Stimulated activated CD4-positive, alpha-beta T cell treated with anti-CD3 and anti-CD28 coated beads, TNF-alpha, amount 100 ng/mL, for 24 hours (primary cell): ENCODE measurements around the gene SCFD2.
"Not testable (repeated sequence)": the region's sequence is repeated elsewhere in the genome, so short reads cannot be mapped to it uniquely, and the experiment has no call there.

Source experiments
- DNase-seq, 3 experiments: peaks; one replicate each; pipeline ENCODE4 v3.0.0-alpha.2; 2020; ENCODE audit warnings: low read depth in 3 of 3

SCFD2 gene

DNA sequence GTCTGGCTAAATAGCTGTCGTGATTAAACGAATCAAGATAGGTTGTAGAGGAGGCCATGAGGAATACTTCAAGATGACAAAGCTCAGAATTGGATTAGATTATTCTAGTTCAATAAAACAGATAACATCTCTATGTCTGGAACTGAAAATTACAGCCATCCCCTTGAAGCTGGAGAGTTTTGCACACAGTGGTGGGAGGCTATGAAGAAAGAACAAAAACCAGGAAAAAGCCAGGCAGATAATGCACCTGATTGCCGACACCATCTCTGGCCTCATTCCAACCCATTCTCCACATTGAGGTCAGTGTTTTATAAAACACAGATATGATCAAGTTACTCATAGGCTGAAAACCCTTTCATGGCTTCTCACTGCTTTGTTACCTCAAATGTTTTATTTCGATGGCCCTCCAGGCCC lies 315.5 kb downstream of the SCFD2 start:
- no peak for DNase-seq

DNA sequence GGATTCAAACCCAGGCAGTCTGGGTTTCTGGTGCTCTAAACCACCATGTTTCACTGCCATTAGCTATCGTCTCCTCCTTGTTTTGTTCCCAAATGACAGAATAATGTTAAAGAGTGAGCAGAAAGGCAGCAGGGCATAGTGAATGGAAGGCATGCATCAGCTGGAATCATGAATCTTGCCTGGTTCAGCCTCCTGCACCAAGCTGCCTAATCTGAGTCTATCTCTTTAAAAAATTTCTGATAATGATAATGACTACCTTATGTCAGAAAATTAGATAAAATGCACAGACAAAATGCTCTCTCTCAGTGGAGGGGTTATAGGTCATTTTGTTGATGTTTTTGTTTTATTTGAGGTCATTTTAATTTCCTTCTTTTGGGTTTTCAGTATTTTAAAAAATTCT lies 316.3 kb downstream of the SCFD2 start:
- DNase-seq, result no peak

DNA sequence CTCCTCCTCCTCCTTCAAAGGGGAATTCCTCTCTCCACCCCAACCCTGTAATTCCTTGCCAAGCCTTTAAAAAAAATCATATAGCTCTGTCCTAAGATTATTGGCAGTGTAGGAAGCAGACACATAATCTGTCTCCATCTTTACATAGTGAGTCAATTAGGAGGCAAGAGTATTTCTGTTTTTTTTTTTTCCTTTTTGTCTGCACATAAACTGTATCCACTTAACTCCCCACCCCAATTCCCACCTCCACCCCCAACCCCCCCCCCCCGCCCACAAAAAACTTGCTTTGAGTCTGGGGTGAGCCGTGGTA lies 321.3 kb downstream of the SCFD2 start:
- no peak for DNase-seq

DNA sequence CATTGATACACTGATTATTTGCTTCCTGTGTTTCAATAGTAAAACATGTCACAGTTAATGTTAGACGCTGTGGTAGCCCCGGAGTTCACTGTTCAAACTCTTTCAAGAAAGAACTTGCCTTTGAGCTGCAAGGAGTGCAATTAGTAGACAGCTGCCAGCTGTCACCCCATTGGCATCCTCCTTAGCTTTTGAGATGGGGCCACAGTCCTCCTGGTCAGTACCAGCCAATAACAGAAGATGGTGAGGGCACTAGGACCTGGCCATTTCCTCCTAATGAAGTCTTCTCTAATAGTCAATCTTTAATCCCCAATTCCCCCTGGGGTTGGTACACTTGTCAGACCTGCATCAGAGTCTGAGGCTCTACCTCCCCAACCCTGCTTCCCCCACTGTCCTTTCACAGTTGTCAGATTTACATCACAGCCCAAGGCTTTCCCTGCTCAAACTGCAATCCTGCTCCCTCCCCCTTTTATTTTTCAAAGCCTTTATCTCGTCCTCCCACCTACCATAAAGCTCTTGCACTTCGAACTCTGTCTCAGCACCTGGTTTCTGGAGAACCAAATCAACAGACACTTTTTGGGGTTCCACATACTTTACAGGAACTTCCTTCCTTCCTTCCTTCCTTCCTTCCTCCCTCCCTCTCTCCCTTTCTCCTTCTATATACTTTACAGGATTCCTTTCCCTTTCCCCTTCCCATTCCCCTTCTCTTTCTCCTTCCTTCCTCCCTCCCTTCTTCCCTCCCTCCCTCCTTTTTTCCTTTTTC lies 321.8 kb downstream of the SCFD2 start:
- no peak for DNase-seq

DNA sequence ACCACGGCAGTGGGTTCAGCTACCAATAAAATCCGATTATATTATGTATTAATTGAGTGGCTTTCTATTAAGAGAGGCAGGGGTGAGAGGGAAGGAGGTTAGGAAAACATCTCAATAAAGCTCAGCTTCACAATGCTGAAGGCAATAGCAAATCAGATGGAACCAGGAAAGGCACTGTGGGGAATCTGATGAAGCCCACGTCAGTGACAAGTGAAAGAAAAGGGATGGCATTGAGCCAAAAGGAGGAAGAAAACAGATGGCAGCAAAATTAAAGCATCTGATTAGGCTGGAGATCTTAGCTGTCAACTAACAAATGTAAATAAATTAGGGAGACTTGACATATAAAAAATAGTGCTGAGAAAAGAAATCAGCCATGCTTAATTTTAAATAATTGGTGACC lies 322.8 kb downstream of the SCFD2 start:
- no peak for DNase-seq

DNA sequence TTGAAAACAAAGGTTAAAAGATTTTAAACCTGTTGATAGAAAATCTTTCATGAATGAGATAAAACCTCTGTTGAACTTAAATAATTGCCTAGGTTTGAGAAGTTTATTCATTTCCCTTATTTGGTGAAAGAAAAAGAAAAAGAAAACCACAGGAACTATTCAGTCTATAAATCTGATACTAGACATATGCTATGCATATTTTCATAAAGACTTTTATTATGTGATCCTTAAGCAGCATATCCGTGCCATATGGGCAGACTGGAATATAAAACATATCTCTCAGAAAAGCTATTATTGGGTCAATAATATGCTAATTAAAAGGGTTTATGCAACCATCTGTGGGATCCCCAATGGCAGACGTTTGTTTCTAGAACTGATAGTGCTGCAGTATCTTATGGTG lies 325.0 kb downstream of the SCFD2 start:
- no peak for DNase-seq

DNA sequence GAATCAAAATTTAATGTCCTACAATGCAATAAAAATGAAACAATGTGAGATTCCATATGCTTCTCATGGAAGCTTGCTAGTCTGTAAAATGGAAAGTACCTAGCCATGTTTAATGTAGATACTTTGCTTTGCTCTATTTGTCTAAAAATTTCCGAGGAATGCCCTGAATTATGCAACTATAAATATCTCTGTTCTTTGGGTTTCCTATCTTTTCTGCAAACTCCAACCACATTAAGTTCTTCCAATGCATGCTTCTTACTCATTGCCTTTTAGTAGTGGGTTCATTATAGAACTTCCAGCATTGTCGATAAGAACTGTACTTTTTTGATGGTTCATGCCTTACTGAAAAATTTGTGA lies 325.4 kb downstream of the SCFD2 start:
- DNase-seq, result no peak

DNA sequence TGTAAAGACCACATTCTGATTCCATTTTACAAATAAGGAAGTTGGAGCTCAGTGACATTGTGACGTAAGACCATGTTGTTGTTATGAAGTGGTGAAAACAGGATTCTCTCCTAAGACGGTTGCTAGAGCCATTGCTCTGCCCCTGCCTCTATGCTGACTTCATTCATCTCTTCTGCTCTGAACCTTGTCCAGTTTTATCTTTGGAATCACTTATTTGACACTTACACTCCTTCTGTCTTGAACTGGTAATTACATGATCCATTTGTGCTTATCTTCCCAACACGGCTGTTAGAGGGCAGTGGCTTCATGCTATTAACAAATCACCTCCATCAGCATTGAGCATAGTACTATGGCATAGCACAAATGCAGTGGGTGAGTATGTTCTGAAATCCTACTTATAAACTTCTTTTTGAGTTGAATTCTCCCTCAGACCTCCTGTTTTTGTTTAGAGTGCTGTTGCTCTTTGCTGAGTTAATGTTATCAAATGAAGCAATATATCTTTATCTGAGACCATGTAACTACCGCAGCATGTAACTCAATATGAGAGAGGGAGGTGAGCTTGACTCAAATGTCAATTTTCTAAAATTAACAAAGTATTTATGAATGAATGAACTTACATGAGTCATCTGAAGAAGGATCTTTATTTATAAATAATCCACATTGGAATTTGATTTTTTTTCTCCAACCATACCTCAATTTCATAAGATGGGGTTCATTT lies 326.0 kb downstream of the SCFD2 start:
- no peak for DNase-seq

DNA sequence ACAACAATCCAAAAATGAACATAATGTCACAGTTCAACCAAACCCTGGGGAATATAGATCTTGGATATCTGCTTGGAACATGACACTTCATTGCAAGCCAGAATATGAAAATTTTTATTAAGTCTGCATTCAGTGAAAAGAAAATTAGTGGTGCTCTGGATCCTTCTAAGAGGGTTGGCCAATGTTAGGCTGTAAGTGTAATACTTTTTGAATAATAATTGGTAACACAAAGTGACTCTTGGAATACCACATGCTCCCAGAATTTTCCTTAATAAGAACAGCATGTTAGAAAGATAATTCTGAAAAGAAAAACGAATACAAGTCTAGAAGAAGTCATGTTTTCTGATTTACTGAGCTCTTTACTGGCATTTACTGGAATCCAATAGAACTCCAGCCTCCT lies 328.0 kb downstream of the SCFD2 start:
- no peak for DNase-seq

DNA sequence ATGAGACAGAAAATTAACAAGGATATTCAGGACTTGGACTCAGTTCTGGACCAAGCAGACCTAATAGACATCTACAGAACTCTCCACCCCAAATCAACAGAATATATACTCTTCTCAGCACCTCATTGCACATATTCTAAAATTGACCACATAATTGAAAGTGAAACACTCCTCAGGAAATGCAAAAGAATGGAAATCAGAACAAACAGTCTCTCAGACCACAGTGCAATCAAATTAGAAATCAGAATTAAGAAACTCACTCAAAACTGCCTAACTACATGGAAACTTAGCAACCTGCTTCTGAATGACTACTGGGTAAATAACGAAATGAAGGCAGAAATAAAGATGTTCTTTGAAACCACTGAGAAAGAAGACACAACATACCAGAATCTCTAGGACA lies 333.0 kb downstream of the SCFD2 start:
- not testable (repeated sequence) for DNase-seq

DNA sequence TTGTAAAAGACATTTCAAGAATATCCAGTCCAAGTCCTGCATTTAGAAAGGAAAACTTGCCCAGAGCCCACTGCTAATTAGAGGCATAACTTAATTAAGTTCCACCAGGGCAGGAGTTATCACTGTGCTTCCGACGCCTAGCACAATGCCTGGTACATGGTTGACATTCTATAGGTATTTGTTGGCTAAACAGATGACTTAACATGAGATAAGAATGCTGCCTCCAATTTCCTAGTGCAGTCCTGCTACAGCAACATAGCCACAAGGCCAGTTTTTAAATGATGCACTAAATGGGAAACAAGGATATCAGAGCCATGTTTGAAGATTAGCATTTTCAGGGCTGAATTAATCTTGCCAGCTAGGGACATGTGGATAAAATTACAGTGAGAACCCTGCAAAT lies 339.6 kb downstream of the SCFD2 start:
- no peak for DNase-seq

DNA sequence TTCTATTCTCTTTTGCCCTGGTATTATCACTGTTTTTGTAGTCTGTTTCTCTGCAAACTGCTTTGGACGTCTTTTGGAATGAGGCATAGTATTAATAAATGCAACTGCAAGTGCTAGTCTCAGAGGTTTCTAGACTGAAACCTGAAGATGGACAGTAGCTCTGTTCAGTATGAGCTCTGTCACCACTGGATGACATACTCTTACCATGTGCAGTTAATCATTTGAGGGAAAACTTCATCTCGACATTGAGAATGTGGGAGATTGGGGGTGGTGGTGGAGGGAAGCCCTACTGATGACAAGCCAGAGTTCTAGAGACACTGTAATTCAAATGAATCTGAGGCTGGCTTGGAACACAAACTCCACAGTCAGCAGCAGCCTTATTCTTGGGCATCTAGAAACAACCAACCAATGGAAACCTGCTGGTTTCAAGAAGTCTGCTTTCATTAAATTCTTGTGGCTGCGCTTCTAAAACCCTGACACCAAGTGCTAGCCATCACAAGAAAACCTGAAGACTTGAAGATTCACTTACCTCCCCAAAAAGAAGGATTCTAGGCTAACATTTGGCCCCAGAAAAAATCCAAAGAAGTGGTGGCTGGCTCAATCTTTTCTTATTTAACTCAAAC lies 342.1 kb downstream of the SCFD2 start:
- DNase-seq, result no peak

DNA sequence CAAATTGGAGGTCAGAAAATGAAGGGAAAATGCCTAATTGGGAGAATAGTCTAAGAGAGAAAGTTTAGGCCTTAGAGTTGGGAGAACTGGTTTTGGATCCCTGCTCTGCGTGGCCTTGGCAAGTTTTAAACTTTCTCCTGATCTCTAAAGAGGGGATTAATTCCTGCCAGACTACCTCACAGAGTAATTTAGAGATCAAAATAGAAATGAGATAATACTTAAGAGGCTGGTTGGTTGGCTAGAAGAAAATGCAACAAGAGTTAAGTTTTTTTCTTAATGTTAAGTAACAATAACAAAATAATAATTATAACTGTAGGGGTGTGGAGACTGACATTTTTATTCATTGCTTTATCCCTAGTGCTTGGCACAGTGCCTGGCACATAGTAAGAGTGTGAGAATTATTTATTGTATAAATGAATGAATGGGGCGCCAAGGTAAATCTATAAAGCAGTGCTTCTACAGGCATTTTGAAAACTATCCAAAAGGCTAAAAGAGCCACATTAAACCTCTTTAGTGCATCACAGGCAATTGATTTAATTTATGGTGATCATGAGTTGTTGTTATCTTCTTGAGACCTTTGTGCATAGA lies 343.3 kb downstream of the SCFD2 start:
- no peak for DNase-seq

DNA sequence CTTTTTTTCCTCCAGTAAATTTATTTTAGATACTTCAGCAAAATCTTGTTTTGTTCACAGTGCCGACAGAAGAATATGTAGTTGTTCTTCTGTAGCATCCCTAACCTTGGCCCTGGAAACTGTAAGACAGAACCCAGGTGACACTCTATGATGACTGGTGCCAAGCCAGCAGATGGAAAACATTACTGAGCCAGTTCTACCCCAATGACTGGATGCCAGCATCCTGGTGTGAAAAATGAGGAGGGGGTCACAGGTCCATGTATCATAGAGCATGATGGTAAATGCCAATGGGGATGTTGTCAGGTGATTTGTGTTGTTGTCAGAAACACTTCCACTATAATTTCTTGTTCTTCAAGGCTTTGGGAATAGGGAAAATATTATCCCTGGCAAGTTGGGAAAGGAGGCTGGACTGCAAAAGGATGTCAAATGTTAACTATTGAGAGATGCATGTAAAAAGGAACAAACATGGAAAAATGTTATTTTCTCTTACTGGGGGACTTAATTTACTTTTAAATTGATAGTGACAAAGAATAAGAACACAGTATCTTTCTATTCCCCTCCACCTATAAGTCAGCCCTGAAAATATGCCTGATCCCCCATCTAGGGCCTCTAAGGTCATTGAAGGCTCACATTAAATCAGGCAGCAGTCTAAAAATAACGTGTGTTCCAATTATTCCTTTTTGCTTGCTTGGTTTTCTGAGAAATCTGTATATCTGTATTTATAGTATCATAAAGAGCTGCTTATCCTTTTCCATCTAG lies 343.9 kb downstream of the SCFD2 start:
- no peak for DNase-seq

DNA sequence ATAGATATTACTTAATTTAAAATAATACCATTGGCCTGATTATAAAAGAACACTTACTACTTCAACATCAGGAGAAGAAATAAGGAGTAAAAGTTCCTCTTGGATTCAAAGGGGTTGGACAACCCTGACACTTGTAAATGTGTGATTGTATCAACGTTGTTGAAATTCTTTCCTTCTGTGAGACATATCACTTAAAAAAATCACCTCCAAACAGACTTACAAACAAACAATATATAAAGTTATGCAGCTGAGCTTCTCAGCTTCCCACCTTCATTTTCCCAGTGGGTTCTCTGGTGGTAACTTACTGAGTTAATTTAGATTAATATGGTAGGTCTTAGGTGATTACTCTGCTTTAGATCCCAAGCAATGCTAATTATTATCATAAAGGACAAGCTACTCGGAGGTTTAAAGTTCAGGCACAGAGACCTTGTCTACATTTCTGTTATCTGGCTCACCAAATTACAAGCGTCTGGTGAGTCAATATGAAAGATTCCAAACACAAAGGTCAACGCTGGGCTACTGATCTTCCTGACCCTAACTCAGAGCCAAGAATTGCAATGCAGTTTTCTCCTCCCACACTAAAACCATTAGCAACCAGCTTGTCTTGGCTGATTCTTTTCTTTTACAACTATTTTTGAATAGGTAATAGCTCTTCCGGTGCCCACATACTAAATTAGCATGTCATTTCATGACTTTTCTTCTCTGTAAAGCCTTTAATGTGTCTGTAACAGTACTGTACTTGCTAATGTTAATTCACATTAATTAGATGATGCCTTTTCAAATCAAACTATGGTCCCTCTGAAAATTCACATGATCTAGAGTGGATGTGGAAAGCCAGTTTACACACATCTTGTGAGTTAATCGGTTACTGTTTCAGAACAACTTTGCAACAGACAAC lies 346.1 kb downstream of the SCFD2 start:
- DNase-seq, result no peak

DNA sequence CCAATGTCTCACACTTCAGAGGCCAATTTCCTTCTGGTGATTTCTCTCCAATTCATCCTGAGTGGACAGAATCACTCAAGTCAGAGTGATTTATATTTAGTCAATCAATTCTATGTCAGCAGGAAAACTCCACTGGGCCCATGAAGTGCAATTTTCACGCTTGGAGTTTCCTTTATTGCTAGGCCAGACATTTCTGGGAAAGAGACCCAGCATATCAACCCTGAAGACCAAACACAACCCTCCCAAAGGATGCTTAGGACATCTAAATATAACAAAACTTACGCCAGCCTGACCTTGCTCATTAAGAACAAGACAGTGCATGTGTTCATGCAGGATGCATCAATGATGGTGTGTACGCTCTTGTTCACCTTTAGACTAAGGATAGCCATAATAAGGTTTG lies 347.4 kb downstream of the SCFD2 start:
- DNase-seq, result no peak

DNA sequence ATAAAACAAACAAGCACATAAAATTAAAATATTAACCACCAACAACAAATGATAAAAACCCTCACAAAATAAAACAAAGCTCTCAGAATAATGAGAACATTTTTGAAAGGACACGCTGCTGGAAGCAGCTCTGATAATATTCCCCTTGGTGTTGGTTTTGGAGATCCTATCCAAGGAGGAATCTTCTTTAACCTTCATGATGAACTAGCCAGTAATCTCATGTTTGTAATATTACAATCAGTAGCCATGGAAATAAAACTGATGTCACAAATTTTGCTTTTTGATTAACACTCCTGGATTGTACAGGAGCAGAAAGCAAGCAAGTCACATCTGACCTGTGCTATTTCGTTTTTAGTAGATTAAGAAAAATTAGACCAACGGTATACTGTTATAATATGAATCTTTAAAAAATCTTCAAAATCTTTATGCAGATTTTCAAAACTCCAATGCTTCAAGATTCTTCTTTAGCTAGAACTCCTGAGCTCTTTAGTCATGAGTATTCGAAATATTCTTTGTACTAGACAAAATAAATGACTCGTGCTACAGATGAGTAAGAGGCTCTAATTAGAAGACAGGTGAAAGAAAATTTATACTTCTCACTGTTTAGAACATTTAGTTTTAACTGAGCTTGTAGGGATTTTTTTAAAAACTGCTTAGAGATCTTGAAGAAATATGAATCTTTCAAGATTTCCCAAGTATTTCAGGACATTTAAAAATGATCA lies 349.6 kb downstream of the SCFD2 start:
- no peak for DNase-seq

DNA sequence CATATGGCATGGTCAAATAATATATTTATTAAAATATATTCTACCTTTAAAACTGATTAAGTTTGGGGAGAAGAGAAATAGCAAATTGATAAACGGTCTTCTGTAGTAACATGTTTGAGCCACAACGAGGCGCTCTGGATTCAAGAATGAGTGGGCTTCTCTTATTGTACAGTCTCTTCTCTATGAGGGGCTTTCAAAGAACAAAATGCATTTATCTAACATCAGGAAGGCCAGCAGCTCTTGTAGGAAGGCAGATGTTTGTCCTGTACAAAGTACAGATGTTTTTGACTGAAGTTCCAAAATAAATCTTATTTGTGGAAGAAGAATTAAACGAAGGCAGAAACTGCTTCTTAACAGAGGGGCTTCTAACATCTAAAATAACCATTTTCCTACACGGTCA lies 350.2 kb downstream of the SCFD2 start:
- no peak for DNase-seq

DNA sequence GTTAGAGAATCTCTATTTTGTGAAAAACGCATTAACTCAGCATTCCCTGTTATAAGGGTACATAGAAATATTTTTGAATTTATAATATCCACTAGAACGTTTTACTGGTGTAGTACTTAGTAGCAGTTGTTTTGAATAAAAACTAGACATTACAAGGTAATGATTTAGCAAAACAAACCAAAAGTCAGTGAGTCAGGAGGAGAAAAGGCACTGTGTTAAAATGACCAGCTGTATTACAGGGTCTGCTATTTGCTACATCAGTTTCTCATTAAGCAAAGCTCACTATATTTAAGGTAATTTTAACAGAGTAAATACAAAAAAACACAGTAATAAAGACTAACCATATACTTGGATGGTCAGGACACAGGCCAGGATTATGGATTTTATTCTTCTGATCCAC lies 351.0 kb downstream of the SCFD2 start:
- no peak for DNase-seq
